ENCODE results near the gene GRIK3.

- no peak for TF ChIP-seq CTCF (IDR thresholded peaks at IDR 0.05)
- TF ChIP-seq POLR2A (IDR thresholded peaks at IDR 0.05) = no peak
Observed at GRCh38 chr1:37068260-37068659, 33.9 kb upstream of the GRIK3 start.

Measured in right lobe of liver (tissue), 4 donors.